ENCODE data around the gene CHRM4.
"Not testable (repeated sequence)": the region's sequence is repeated elsewhere in the genome, so short reads cannot be mapped to it uniquely, and the experiment has no call there.

Gene CHRM4

DNA sequence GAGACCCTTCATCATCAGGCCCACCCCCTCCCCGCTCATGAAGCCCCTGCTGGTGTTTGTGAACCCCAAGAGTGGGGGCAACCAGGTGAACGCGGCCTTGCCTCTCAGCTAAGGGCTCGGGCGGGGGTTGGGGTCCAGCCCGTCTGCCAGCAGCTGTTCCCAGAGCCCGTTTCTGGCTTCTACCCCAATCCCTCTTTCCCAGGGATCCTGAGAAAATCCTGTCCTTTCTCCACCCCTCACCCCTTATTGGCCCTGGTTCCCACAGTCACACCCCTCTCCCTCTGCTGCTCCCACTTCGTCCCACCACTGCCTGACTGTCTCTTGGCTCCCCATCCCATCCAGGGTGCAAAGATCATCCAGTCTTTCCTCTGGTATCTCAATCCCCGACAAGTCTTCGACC, 19.5 kb downstream of the CHRM4 start:
- no peaks in the 10 kb centered on the region for H3K27me3 ChIP-seq (ENCODE audit: insufficient read depth, low read length)
- no peak overlapping the region for H3K27ac ChIP-seq (ENCODE audit: low read length)
- H3K36me3 ChIP-seq (ENCODE audit: insufficient read depth, low read depth, low read length) = peaks cover 63% of the 10 kb centered on the region

DNA sequence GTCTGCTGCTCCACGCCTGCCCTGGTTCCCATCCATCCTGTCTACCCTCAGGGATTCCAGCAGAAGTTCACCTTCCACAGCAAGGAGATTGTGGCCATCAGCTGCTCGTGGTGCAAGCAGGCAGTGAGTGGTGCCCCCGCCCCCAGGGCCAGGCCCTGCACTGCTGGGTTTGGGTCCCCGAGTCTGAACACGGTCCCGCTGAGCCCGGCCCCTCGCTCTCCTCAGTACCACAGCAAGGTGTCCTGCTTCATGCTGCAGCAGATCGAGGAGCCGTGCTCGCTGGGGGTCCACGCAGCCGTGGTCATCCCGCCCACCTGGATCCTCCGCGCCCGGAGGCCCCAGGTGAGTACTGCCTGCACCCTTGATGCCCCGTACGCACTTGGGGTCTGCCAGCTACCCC, 20.3 kb downstream of the CHRM4 start:
- not testable (repeated sequence) for H3K4me1 ChIP-seq (ENCODE audit: insufficient read depth, low read length); H3K9me3 ChIP-seq (ENCODE audit: insufficient read depth, low read depth, low read length); H3K4me3 ChIP-seq (ENCODE audit: low read length); H3K27ac ChIP-seq (ENCODE audit: low read length); H3K9ac ChIP-seq (ENCODE audit: low read depth, low read length); H3K27me3 ChIP-seq (ENCODE audit: insufficient read depth, low read length)
- H3K36me3 ChIP-seq (ENCODE audit: insufficient read depth, low read depth, low read length) = peaks cover 58% of the 10 kb centered on the region

More for the DNA sequence above, 19.5 kb downstream of the CHRM4 start:
- Histone ChIP-seq H3K4me3 (ENCODE audit: low read length) (no peak overlapping the region), H3K9me3 (ENCODE audit: insufficient read depth, low read depth, low read length) (no peaks in the 10 kb centered on the region), H3K9ac (ENCODE audit: low read depth, low read length) (no peak overlapping the region), H3K4me1 (ENCODE audit: insufficient read depth, low read length) (no peaks in the 10 kb centered on the region)

DNA sequence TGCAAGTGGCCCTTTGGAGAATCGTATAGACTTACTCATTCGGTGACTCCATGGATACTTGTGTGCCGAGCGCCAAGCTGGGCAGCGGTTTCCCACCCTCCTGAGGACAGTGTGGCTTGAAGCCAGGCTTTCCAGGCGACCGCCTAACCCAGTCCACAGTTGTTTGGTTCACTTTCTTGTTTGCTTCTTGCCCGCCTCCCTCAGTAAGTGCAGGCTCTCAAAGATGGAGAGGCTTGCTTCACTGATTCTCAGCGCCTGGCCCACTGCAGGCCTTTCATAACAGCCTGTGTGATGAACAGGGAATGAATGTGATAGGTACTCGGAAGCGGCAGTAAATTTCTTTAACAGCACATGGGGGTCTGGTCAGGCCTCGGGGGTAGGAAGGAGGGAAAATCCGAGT, 21.3 kb downstream of the CHRM4 start:
- no peaks in the 10 kb centered on the region for H3K4me1 ChIP-seq (ENCODE audit: insufficient read depth, low read length)
- H3K9me3 ChIP-seq (ENCODE audit: insufficient read depth, low read depth, low read length) = no peaks in the 10 kb centered on the region
- no peak overlapping the region for H3K27ac ChIP-seq (ENCODE audit: low read length)
- H3K4me3 ChIP-seq (ENCODE audit: low read length) = no peak overlapping the region
- no peak overlapping the region for H3K9ac ChIP-seq (ENCODE audit: low read depth, low read length)
- peaks cover 48% of the 10 kb centered on the region for H3K36me3 ChIP-seq (ENCODE audit: insufficient read depth, low read depth, low read length)
- no peaks in the 10 kb centered on the region for H3K27me3 ChIP-seq (ENCODE audit: insufficient read depth, low read length)

DNA sequence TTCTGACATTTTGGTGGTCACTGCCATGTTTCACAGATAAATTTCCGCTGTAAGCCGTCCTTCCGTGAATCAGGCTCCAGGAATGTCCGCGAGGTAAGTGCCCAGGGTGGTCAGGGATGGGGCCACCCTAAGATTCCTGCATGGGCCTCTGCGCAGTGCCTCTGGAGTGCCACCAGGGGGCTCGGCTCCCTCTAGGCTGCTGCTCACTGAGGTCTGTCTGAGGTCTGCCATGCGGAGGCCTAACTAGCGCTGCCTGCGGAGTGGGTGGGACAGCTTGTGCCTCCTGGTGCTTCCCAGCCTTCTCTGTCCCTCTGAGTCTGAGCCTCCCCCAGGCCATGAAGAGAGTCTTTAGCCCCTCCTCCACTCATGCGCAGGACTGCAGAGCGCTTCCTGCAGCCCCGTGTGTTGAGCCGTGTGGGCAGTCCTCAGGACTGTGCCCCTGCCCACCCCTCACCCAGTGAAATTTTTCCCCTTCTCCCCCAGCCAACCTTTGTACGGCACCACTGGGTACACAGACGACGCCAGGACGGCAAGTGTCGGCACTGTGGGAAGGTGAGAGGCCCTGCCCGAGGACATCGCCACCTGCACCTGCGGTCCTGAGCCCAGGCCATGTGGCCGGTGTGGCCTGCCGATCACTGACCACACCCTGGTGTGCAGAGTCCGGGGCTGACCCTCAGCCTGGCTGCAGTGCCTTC, 22.0 kb downstream of the CHRM4 start:
- no peaks in the 10 kb centered on the region for H3K9me3 ChIP-seq (ENCODE audit: insufficient read depth, low read depth, low read length)
- H3K36me3 ChIP-seq (ENCODE audit: insufficient read depth, low read depth, low read length) = peaks cover 41% of the 10 kb centered on the region
- H3K27me3 ChIP-seq (ENCODE audit: insufficient read depth, low read length) = no peaks in the 10 kb centered on the region
- no peaks in the 10 kb centered on the region for H3K4me1 ChIP-seq (ENCODE audit: insufficient read depth, low read length)
- no peak overlapping the region for H3K9ac ChIP-seq (ENCODE audit: low read depth, low read length)
- H3K27ac ChIP-seq (ENCODE audit: low read length) = no peak overlapping the region
- no peak overlapping the region for H3K4me3 ChIP-seq (ENCODE audit: low read length)

DNA sequence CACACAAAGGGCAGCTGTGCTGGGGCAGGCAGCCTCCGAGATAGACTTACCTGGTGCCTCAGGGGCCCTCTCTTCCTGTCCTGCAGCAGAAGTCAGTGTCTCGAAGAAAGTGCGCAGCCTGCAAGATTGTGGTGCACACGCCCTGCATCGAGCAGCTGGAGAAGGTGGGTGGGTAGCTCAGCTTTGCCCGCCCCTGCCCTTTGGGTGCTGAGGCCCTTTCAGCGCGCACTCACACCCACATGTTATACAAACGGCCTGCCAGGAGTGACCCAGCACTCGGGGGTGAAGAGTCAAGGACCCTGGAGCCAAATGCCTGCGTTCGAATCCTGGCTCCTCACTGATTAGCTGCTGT, 23.7 kb downstream of the CHRM4 start:
- no peaks in the 10 kb centered on the region for H3K4me1 ChIP-seq (ENCODE audit: insufficient read depth, low read length)
- H3K36me3 ChIP-seq (ENCODE audit: insufficient read depth, low read depth, low read length) = peaks cover 30% of the 10 kb centered on the region
- H3K4me3 ChIP-seq (ENCODE audit: low read length) = no peak overlapping the region
- no peak overlapping the region for H3K27ac ChIP-seq (ENCODE audit: low read length)
- H3K9me3 ChIP-seq (ENCODE audit: insufficient read depth, low read depth, low read length) = no peaks in the 10 kb centered on the region
- no peak overlapping the region for H3K9ac ChIP-seq (ENCODE audit: low read depth, low read length)
- no peaks in the 10 kb centered on the region for H3K27me3 ChIP-seq (ENCODE audit: insufficient read depth, low read length)

DNA sequence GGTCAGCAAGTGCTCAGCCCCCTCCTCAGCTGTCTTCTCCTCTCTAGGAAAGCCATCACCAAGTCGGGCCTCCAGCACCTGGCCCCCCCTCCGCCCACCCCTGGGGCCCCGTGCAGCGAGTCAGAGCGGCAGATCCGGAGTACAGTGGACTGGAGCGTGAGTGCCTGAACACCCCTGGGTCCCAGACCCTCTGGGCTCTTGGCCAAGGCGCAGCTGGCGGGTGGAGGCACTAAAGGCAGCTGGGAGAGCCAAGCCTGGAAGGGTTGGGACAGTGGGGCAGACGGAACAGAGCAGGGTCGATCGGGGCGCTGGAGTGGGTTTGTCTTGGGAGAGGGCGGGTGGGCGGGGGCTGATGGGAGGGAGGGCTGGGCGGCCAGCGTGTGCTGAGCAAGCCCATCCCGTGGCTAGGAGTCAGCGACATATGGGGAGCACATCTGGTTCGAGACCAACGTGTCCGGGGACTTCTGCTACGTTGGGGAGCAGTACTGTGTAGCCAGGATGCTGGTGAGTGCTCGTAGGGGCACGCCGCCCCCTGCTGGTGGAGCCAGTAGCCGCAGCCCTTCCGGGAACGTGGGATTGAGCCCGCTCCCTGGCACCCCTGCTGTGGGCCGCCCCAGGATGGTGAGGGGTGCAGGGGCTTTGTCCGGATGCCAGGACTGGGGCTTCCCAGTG, 24.2 kb downstream of the CHRM4 start:
- Histone ChIP-seq H3K4me3 (ENCODE audit: low read length) (no peak overlapping the region), H3K9me3 (ENCODE audit: insufficient read depth, low read depth, low read length) (no peaks in the 10 kb centered on the region), H3K27ac (ENCODE audit: low read length) (no peak overlapping the region), H3K9ac (ENCODE audit: low read depth, low read length) (no peak overlapping the region), H3K36me3 (ENCODE audit: insufficient read depth, low read depth, low read length) (peaks cover 27% of the 10 kb centered on the region), H3K27me3 (ENCODE audit: insufficient read depth, low read length) (no peaks in the 10 kb centered on the region), H3K4me1 (ENCODE audit: insufficient read depth, low read length) (no peaks in the 10 kb centered on the region)

DNA sequence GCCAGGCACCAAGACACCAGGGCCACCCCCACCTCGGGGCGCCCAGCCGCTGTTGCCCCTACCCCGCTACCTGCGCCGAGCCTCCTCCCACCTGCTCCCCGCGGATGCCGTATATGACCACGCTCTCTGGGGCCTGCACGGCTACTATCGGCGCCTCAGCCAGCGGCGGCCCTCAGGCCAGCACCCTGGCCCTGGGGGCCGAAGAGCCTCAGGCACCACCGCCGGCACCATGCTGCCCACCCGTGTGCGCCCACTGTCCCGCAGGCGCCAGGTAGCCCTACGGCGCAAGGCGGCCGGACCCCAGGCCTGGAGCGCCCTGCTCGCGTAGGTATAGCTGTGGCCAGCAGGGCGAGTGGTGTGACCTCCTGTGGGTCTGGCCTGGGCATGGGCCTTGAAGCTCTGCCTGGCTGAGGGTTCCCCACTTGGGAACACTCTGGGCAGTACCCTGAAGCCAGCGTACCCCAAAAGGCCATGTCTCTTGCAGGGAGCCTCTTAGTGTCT, 24.9 kb downstream of the CHRM4 start:
- Histone ChIP-seq H3K36me3 (ENCODE audit: insufficient read depth, low read depth, low read length) (peaks cover 21% of the 10 kb centered on the region), H3K27me3 (ENCODE audit: insufficient read depth, low read length) (no peaks in the 10 kb centered on the region), H3K4me1 (ENCODE audit: insufficient read depth, low read length) (peaks cover 2% of the 10 kb centered on the region; the same call in 1 of the 2 replicates), H3K27ac (ENCODE audit: low read length) (no peak overlapping the region), H3K4me3 (ENCODE audit: low read length) (no peak overlapping the region), H3K9ac (ENCODE audit: low read depth, low read length) (no peak overlapping the region), H3K9me3 (ENCODE audit: insufficient read depth, low read depth, low read length) (no peaks in the 10 kb centered on the region)

DNA sequence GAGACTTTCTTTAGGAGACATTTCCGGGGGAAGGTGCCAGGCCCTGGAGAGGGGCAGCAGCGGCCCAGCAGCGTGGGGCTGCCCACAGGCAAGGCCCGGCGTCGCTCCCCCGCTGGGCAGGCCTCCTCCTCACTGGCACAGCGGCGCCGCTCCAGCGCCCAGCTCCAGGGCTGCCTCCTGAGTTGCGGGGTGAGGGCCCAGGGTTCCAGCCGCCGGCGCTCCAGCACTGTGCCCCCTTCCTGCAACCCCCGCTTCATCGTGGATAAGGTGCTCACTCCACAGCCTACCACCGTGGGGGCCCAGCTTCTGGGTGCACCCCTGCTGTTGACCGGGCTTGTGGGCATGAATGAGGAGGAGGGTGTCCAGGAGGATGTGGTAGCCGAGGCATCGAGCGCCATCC, 25.3 kb downstream of the CHRM4 start:
- Histone ChIP-seq H3K9ac (ENCODE audit: low read depth, low read length) (no peak overlapping the region), H3K27me3 (ENCODE audit: insufficient read depth, low read length) (no peaks in the 10 kb centered on the region), H3K4me1 (ENCODE audit: insufficient read depth, low read length) (peaks cover 6% of the 10 kb centered on the region; the same call in 1 of the 2 replicates), H3K4me3 (ENCODE audit: low read length) (no peak overlapping the region), H3K36me3 (ENCODE audit: insufficient read depth, low read depth, low read length) (peaks cover 18% of the 10 kb centered on the region), H3K27ac (ENCODE audit: low read length) (no peak overlapping the region), H3K9me3 (ENCODE audit: insufficient read depth, low read depth, low read length) (no peaks in the 10 kb centered on the region)

DNA sequence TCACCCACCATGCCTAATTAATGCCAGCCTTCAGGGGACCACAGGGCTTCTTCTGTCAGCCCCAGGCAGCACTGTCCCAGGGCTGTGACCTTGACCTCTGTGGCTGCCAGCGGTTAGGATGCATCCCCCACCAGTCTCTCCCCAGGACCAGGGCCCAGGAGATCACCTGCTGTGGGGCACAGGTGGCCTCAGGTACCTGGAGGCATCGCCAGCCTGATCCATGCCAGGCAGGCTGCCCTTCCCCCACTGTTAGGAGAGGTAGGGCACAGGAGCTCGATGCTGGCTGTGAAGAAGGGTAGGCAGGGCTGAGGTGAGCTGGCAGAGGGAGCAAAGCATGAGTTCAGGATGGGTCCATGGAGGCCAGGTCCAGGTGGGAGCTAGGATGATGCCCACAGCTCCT, 26.8 kb downstream of the CHRM4 start:
- no peaks in the 10 kb centered on the region for H3K9me3 ChIP-seq (ENCODE audit: insufficient read depth, low read depth, low read length)
- H3K9ac ChIP-seq (ENCODE audit: low read depth, low read length) = no peak overlapping the region
- H3K4me3 ChIP-seq (ENCODE audit: low read length) = no peak overlapping the region
- H3K27ac ChIP-seq (ENCODE audit: low read length) = no peak overlapping the region
- peaks cover 10% of the 10 kb centered on the region; the same call in 1 of the 2 replicates for H3K4me1 ChIP-seq (ENCODE audit: insufficient read depth, low read length)
- no peaks in the 10 kb centered on the region for H3K27me3 ChIP-seq (ENCODE audit: insufficient read depth, low read length)
- peaks cover 11% of the 10 kb centered on the region; the same call in 1 of the 2 replicates for H3K36me3 ChIP-seq (ENCODE audit: insufficient read depth, low read depth, low read length)

DNA sequence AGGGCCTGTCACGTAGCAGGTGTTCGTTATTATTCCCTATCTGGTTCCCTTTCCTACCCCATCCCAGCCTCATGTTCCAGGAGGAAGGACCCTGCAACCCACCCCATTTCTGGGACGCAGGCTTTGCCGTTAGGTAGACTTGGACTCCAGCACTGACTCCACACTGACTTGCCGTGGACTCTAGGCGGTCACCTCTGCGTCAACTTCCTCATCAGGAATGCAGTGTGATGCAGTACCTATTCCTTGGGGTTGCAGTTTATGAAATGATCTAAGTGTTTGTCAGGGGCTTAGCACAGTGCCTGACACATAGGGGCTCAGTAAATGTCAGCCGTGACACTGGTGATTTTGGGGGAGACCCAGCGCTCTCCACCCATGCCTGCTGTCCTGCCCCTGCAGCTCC, 27.5 kb downstream of the CHRM4 start:
- Histone ChIP-seq H3K9ac (ENCODE audit: low read depth, low read length) (no peak overlapping the region; the same call in 1 of the 2 replicates), H3K36me3 (ENCODE audit: insufficient read depth, low read depth, low read length) (peaks cover 9% of the 10 kb centered on the region; the same call in 1 of the 2 replicates), H3K27ac (ENCODE audit: low read length) (no peak overlapping the region), H3K9me3 (ENCODE audit: insufficient read depth, low read depth, low read length) (no peaks in the 10 kb centered on the region), H3K27me3 (ENCODE audit: insufficient read depth, low read length) (no peaks in the 10 kb centered on the region), H3K4me3 (ENCODE audit: low read length) (no peak overlapping the region), H3K4me1 (ENCODE audit: insufficient read depth, low read length) (peaks cover 10% of the 10 kb centered on the region; the same call in 1 of the 2 replicates)

DNA sequence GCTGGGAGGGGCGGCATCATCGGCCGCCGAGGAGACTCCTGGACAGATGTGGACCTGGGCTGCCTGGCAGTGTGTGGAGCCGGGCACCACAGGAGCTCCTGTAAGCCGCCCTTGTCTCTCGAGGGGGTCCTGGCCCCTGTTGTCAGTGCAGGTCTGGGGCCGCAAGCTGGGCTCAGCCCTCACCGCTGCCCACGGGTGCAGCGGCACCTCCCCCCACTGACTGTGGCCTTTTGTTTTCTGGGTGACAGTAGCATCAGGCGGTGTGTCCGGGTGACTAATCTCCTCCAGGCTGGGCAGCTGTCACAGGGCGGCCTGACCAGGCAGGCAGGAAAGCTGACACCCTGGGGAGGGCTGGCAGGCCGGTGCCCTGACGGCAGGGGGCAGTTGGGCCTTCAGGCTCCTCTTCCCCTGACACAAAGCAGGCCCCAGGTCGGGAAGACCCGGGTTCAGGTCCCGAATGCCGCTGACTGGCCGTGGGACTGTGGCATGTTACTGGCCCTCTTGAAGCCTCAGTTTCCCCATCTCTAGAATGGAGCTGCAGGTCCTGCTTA, 28.0 kb downstream of the CHRM4 start:
- H3K9ac ChIP-seq (ENCODE audit: low read depth, low read length) = no peak overlapping the region
- H3K9me3 ChIP-seq (ENCODE audit: insufficient read depth, low read depth, low read length) = no peaks in the 10 kb centered on the region
- H3K4me3 ChIP-seq (ENCODE audit: low read length) = no peak overlapping the region
- peaks cover 8% of the 10 kb centered on the region; the same call in 1 of the 2 replicates for H3K36me3 ChIP-seq (ENCODE audit: insufficient read depth, low read depth, low read length)
- H3K27ac ChIP-seq (ENCODE audit: low read length) = no peak overlapping the region
- no peaks in the 10 kb centered on the region for H3K27me3 ChIP-seq (ENCODE audit: insufficient read depth, low read length)
- H3K4me1 ChIP-seq (ENCODE audit: insufficient read depth, low read length) = peaks cover 10% of the 10 kb centered on the region; the same call in 1 of the 2 replicates

DNA sequence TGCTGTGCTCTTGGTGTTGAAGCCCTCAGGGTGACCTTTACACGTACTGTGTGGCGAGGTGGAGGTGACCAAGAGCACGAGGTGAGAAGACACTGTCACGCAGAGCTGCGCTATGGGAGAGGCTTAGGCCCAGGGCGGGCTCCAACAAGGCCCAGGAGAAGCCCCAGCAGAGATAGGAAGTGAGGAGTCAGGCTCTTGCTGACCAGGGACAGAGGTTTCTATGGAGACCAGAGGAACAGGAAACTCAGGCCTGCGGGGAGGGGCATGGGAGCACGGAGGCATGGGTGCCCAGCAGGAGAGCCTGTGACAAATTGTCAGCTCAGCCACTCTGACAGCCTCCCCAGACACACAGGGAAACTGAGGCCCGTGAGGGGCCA, 28.6 kb downstream of the CHRM4 start:
- Histone ChIP-seq H3K9me3 (ENCODE audit: insufficient read depth, low read depth, low read length) (no peaks in the 10 kb centered on the region), H3K4me1 (ENCODE audit: insufficient read depth, low read length) (peaks cover 10% of the 10 kb centered on the region; the same call in 1 of the 2 replicates), H3K27ac (ENCODE audit: low read length) (no peak overlapping the region), H3K36me3 (ENCODE audit: insufficient read depth, low read depth, low read length) (peaks cover 3% of the 10 kb centered on the region; the same call in 1 of the 2 replicates), H3K9ac (ENCODE audit: low read depth, low read length) (no peak overlapping the region), H3K4me3 (ENCODE audit: low read length) (no peak overlapping the region), H3K27me3 (ENCODE audit: insufficient read depth, low read length) (no peaks in the 10 kb centered on the region)
